Measurements from ENCODE around the gene CCNDBP1. TPM values are rescaled to one million over a fixed set of nuclear protein-coding genes. Genes with fewer than 3 reads are reported as not detected.

Gene CCNDBP1
- total and polyA plus RNA-seq, 2 experiments from 2014 or later, result 23.9 to 33.5 TPM

DNA sequence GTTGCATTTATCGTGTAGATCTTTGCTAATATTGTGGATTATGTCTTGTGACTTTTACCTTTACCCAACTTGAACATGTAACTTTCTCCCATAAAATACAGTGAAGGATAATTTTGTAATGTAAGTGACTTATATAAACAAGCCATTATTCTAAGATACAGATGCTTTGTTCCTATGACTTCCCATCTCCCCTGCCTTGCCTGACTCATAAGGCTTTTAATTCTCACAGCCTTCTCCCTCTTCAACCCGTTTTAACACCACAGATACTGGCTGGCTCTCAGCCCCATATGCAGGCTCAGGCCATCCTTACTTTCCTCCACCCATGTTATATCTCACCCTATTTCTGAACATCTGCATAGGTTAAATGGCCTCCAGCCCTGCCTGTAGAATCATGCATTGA is 4.1 kb downstream of the CCNDBP1 start (continued):
- TF ChIP-seq, protein P1, sequence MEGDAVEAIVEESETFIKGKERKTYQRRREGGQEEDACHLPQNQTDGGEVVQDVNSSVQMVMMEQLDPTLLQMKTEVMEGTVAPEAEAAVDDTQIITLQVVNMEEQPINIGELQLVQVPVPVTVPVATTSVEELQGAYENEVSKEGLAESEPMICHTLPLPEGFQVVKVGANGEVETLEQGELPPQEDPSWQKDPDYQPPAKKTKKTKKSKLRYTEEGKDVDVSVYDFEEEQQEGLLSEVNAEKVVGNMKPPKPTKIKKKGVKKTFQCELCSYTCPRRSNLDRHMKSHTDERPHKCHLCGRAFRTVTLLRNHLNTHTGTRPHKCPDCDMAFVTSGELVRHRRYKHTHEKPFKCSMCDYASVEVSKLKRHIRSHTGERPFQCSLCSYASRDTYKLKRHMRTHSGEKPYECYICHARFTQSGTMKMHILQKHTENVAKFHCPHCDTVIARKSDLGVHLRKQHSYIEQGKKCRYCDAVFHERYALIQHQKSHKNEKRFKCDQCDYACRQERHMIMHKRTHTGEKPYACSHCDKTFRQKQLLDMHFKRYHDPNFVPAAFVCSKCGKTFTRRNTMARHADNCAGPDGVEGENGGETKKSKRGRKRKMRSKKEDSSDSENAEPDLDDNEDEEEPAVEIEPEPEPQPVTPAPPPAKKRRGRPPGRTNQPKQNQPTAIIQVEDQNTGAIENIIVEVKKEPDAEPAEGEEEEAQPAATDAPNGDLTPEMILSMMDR (conservative IDR thresholded peaks at IDR 0.05; ENCODE audit: low read depth in 2 of 2), result no peak
- no peak for TF ChIP-seq EZH2phosphoT487 (IDR thresholded peaks at IDR 0.05; ENCODE audit: unreplicated experiment)
- TF ChIP-seq, protein P2, sequence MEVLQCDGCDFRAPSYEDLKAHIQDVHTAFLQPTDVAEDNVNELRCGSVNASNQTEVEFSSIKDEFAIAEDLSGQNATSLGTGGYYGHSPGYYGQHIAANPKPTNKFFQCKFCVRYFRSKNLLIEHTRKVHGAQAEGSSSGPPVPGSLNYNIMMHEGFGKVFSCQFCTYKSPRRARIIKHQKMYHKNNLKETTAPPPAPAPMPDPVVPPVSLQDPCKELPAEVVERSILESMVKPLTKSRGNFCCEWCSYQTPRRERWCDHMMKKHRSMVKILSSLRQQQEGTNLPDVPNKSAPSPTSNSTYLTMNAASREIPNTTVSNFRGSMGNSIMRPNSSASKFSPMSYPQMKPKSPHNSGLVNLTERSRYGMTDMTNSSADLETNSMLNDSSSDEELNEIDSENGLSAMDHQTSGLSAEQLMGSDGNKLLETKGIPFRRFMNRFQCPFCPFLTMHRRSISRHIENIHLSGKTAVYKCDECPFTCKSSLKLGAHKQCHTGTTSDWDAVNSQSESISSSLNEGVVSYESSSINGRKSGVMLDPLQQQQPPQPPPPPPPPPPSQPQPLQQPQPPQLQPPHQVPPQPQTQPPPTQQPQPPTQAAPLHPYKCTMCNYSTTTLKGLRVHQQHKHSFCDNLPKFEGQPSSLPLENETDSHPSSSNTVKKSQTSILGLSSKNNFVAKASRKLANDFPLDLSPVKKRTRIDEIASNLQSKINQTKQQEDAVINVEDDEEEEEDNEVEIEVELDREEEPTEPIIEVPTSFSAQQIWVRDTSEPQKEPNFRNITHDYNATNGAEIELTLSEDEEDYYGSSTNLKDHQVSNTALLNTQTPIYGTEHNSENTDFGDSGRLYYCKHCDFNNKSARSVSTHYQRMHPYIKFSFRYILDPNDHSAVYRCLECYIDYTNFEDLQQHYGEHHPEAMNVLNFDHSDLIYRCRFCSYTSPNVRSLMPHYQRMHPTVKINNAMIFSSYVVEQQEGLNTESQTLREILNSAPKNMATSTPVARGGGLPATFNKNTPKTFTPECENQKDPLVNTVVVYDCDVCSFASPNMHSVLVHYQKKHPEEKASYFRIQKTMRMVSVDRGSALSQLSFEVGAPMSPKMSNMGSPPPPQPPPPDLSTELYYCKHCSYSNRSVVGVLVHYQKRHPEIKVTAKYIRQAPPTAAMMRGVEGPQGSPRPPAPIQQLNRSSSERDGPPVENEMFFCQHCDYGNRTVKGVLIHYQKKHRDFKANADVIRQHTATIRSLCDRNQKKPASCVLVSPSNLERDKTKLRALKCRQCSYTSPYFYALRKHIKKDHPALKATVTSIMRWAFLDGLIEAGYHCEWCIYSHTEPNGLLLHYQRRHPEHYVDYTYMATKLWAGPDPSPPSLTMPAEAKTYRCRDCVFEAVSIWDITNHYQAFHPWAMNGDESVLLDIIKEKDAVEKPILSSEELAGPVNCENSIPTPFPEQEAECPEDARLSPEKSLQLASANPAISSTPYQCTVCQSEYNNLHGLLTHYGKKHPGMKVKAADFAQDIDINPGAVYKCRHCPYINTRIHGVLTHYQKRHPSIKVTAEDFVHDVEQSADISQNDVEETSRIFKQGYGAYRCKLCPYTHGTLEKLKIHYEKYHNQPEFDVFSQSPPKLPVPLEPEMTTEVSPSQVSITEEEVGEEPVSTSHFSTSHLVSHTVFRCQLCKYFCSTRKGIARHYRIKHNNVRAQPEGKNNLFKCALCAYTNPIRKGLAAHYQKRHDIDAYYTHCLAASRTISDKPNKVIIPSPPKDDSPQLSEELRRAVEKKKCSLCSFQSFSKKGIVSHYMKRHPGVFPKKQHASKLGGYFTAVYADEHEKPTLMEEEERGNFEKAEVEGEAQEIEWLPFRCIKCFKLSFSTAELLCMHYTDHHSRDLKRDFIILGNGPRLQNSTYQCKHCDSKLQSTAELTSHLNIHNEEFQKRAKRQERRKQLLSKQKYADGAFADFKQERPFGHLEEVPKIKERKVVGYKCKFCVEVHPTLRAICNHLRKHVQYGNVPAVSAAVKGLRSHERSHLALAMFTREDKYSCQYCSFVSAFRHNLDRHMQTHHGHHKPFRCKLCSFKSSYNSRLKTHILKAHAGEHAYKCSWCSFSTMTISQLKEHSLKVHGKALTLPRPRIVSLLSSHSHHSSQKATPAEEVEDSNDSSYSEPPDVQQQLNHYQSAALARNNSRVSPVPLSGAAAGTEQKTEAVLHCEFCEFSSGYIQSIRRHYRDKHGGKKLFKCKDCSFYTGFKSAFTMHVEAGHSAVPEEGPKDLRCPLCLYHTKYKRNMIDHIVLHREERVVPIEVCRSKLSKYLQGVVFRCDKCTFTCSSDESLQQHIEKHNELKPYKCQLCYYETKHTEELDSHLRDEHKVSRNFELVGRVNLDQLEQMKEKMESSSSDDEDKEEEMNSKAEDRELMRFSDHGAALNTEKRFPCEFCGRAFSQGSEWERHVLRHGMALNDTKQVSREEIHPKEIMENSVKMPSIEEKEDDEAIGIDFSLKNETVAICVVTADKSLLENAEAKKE (CRISPR knock-in tag; IDR thresholded peaks at IDR 0.05), result no peak
- TF ChIP-seq JUNB (IDR thresholded peaks at IDR 0.05; ENCODE audit: unreplicated experiment), result no peak
- no peak for TF ChIP-seq NANOG (IDR thresholded peaks at IDR 0.05; ENCODE audit: borderline replicate concordance)
- no peak for TF ChIP-seq ZNF114 (CRISPR knock-in tag; IDR thresholded peaks at IDR 0.05)

DNA sequence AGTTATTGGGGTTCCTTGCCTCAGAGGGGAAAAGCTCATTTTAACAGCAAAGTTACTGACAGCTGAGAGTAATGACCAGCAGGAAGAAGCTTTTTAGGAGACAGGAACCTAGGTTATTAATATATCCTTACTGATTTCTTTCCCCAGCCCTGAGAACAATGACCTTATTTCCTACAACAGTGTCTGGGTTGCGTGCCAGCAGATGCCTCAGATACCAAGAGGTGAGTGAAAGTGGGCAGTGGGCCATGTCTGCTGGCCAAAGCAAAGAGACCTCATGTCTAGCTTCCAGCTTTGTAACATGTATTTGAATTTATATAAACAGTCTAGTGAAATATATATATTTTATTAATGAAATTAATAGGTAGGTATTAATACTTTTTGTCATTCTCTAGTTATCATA is 5.0 kb downstream of the CCNDBP1 start:
- Histone ChIP-seq H3K27me3 (ENCODE audit: insufficient read depth) (no peaks in the 10 kb centered on the region), H3K4me2 (no peak overlapping the region), H2AFZ (no peak overlapping the region), H3F3A (replicated peaks; ENCODE audit: low read depth) (0 out of 2 replicates have a peak, but pooled peaks cover 3% of the 10 kb centered on the region), H3K4me3 (no peak overlapping the region), H3K4me1 (ENCODE audit: insufficient read depth) (peaks cover 7% of the 10 kb centered on the region), H3K27ac (ENCODE audit: low read depth) (no peak overlapping the region), H3K9me2 (ENCODE audit: insufficient read depth) (no peaks in the 10 kb centered on the region), H3K36me3 (ENCODE audit: insufficient read depth) (0 out of 2 replicates have a peak, but pooled peaks cover 6% of the 10 kb centered on the region), H3K79me2 (replicated peaks; ENCODE audit: insufficient read depth) (no peaks in the 10 kb centered on the region), H4K20me1 (replicated peaks; ENCODE audit: insufficient read depth) (no peaks in the 10 kb centered on the region)
- H3K4me1 Mint-ChIP-seq, result peaks cover 2% of the 10 kb centered on the region; the same call in 2 of the 3 replicates
- H3K4me3 Mint-ChIP-seq, result no peak overlapping the region
- peaks cover 4% of the 10 kb centered on the region for H3K27me3 Mint-ChIP-seq (ENCODE audit: insufficient read depth, low read depth, poor library complexity)
- TF ChIP-seq, protein P3, sequence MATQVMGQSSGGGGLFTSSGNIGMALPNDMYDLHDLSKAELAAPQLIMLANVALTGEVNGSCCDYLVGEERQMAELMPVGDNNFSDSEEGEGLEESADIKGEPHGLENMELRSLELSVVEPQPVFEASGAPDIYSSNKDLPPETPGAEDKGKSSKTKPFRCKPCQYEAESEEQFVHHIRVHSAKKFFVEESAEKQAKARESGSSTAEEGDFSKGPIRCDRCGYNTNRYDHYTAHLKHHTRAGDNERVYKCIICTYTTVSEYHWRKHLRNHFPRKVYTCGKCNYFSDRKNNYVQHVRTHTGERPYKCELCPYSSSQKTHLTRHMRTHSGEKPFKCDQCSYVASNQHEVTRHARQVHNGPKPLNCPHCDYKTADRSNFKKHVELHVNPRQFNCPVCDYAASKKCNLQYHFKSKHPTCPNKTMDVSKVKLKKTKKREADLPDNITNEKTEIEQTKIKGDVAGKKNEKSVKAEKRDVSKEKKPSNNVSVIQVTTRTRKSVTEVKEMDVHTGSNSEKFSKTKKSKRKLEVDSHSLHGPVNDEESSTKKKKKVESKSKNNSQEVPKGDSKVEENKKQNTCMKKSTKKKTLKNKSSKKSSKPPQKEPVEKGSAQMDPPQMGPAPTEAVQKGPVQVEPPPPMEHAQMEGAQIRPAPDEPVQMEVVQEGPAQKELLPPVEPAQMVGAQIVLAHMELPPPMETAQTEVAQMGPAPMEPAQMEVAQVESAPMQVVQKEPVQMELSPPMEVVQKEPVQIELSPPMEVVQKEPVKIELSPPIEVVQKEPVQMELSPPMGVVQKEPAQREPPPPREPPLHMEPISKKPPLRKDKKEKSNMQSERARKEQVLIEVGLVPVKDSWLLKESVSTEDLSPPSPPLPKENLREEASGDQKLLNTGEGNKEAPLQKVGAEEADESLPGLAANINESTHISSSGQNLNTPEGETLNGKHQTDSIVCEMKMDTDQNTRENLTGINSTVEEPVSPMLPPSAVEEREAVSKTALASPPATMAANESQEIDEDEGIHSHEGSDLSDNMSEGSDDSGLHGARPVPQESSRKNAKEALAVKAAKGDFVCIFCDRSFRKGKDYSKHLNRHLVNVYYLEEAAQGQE (IDR thresholded peaks at IDR 0.05; ENCODE audit: unreplicated experiment), result no peak
- TF ChIP-seq ZNF331 (CRISPR knock-in tag; IDR thresholded peaks at IDR 0.05; ENCODE audit: low read depth) (no peak), NANOG (IDR thresholded peaks at IDR 0.05; ENCODE audit: borderline replicate concordance) (no peak), EZH2 (IDR thresholded peaks at IDR 0.05; ENCODE audit: low read depth, unreplicated experiment) (no peak), EZH2phosphoT487 (IDR thresholded peaks at IDR 0.05; ENCODE audit: unreplicated experiment) (no peak)
- peaks cover 10% of the 10 kb centered on the region; the same call in 1 of the 3 replicates for H3K36me3 Mint-ChIP-seq (ENCODE audit: low read depth)
- no peak overlapping the region for H3K27ac Mint-ChIP-seq
- ATAC-seq (no peak), DNase-seq (ENCODE audit: low spot score) (no peak)
- H3K9me3 Mint-ChIP-seq, result no peaks in the 10 kb centered on the region
